ENCODE data around the gene URM1.

Gene URM1

GRCh38 chr9:128361986-128362646, 9.1 kb upstream of the URM1 start:
- Histone ChIP-seq H3K9me2 (ENCODE audit: low read depth, low read length) (no peaks in the 10 kb centered on the region), H3K27ac (ENCODE audit: low read depth, low read length, poor library complexity, severe bottlenecking) (no peak overlapping the region), H3K79me2 (ENCODE audit: insufficient read depth, low read length) (no peaks in the 10 kb centered on the region), H3K4me1 (ENCODE audit: insufficient read depth, low read length, severe bottlenecking) (peaks cover 21% of the 10 kb centered on the region), H3K9me3 (ENCODE audit: low read length) (no peaks in the 10 kb centered on the region), H2AFZ (ENCODE audit: low read length) (peak overlapping the region; percentile 9; the same call in 1 of the 2 replicates), H3K4me2 (ENCODE audit: low read length) (peak overlapping the region; percentile 71), H3K27me3 (ENCODE audit: insufficient read depth, low read length) (no peaks in the 10 kb centered on the region), H4K20me1 (ENCODE audit: insufficient read depth, low read length) (no peaks in the 10 kb centered on the region), H3K9ac (ENCODE audit: low read length) (peak overlapping the region; percentile 42; the same call in 1 of the 2 replicates), H3F3A (ENCODE audit: insufficient read depth, low read length) (no peaks in the 10 kb centered on the region), H3K36me3 (ENCODE audit: insufficient read depth, low read length) (no peaks in the 10 kb centered on the region), H3K4me3 (ENCODE audit: low read depth, low read length, poor library complexity, severe bottlenecking) (peak overlapping the region; percentile 55)
- TF ChIP-seq, protein P1, sequence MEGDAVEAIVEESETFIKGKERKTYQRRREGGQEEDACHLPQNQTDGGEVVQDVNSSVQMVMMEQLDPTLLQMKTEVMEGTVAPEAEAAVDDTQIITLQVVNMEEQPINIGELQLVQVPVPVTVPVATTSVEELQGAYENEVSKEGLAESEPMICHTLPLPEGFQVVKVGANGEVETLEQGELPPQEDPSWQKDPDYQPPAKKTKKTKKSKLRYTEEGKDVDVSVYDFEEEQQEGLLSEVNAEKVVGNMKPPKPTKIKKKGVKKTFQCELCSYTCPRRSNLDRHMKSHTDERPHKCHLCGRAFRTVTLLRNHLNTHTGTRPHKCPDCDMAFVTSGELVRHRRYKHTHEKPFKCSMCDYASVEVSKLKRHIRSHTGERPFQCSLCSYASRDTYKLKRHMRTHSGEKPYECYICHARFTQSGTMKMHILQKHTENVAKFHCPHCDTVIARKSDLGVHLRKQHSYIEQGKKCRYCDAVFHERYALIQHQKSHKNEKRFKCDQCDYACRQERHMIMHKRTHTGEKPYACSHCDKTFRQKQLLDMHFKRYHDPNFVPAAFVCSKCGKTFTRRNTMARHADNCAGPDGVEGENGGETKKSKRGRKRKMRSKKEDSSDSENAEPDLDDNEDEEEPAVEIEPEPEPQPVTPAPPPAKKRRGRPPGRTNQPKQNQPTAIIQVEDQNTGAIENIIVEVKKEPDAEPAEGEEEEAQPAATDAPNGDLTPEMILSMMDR (IDR thresholded peaks at IDR 0.05; ENCODE audit: low read length), result peak; percentile 97
- TF ChIP-seq EZH2 (IDR thresholded peaks at IDR 0.05; ENCODE audit: borderline replicate concordance, low read length), result no peak

GRCh38 chr9:128362774-128363173, 8.4 kb upstream of the URM1 start:
- Histone ChIP-seq H3K27me3 (ENCODE audit: insufficient read depth, low read length) (no peaks in the 10 kb centered on the region), H4K20me1 (ENCODE audit: insufficient read depth, low read length) (no peaks in the 10 kb centered on the region), H3F3A (ENCODE audit: insufficient read depth, low read length) (no peaks in the 10 kb centered on the region), H3K9ac (ENCODE audit: low read length) (no peak overlapping the region), H3K4me2 (ENCODE audit: low read length) (no peak overlapping the region), H3K79me2 (ENCODE audit: insufficient read depth, low read length) (no peaks in the 10 kb centered on the region), H2AFZ (ENCODE audit: low read length) (no peak overlapping the region), H3K4me1 (ENCODE audit: insufficient read depth, low read length, severe bottlenecking) (peaks cover 21% of the 10 kb centered on the region), H3K27ac (ENCODE audit: low read depth, low read length, poor library complexity, severe bottlenecking) (no peak overlapping the region), H3K9me3 (ENCODE audit: low read length) (no peaks in the 10 kb centered on the region), H3K9me2 (ENCODE audit: low read depth, low read length) (no peaks in the 10 kb centered on the region), H3K36me3 (ENCODE audit: insufficient read depth, low read length) (no peaks in the 10 kb centered on the region), H3K4me3 (ENCODE audit: low read depth, low read length, poor library complexity, severe bottlenecking) (no peak overlapping the region)
- no peak for TF ChIP-seq EZH2 (IDR thresholded peaks at IDR 0.05; ENCODE audit: borderline replicate concordance, low read length)
- TF ChIP-seq, protein P1 (IDR thresholded peaks at IDR 0.05; ENCODE audit: low read length), result no peak

- Histone ChIP-seq H3K36me3 (ENCODE audit: insufficient read depth, low read length) (no peaks in the 10 kb centered on the region), H3K9me3 (ENCODE audit: low read length) (no peaks in the 10 kb centered on the region), H3K9ac (ENCODE audit: low read length) (no peak overlapping the region; the same call in 1 of the 2 replicates), H3K4me3 (ENCODE audit: low read depth, low read length, poor library complexity, severe bottlenecking) (no peak overlapping the region), H3K4me2 (ENCODE audit: low read length) (no peak overlapping the region), H4K20me1 (ENCODE audit: insufficient read depth, low read length) (no peaks in the 10 kb centered on the region), H3K27ac (ENCODE audit: low read depth, low read length, poor library complexity, severe bottlenecking) (no peak overlapping the region), H3K27me3 (ENCODE audit: insufficient read depth, low read length) (no peaks in the 10 kb centered on the region), H3F3A (ENCODE audit: insufficient read depth, low read length) (no peaks in the 10 kb centered on the region), H2AFZ (ENCODE audit: low read length) (no peak overlapping the region), H3K9me2 (ENCODE audit: low read depth, low read length) (no peaks in the 10 kb centered on the region), H3K79me2 (ENCODE audit: insufficient read depth, low read length) (no peaks in the 10 kb centered on the region), H3K4me1 (ENCODE audit: insufficient read depth, low read length, severe bottlenecking) (peaks cover 26% of the 10 kb centered on the region)
- TF ChIP-seq EZH2 (IDR thresholded peaks at IDR 0.05; ENCODE audit: borderline replicate concordance, low read length), result no peak
- TF ChIP-seq, protein P1 (IDR thresholded peaks at IDR 0.05; ENCODE audit: low read length), result no peak
Observed at GRCh38 chr9:128365525-128365924, 5.6 kb upstream of the URM1 start.

Data from OCI-LY1 (cell line).